Measurements from ENCODE around the gene OPN1LW.
"Not testable (repeated sequence)": the region's sequence is repeated elsewhere in the genome, so short reads cannot be mapped to it uniquely, and the experiment has no call there.

OPN1LW gene

GRCh38 chrX:154135458-154136229, 8.4 kb upstream of the OPN1LW start:
- DNase-seq = no peak

GRCh38 chrX:154136627-154137161, 7.3 kb upstream of the OPN1LW start:
- DNase-seq = no peak

GRCh38 chrX:154138857-154139256, 5.2 kb upstream of the OPN1LW start:
- no peak for DNase-seq

- DNase-seq = no peak
Measured at GRCh38 chrX:154140206-154140605, 3.8 kb upstream of the OPN1LW start.

GRCh38 chrX:154140742-154141141, 3.3 kb upstream of the OPN1LW start:
- DNase-seq = no peak

GRCh38 chrX:154142386-154142785, 1.7 kb upstream of the OPN1LW start:
- no peak for DNase-seq

- DNase-seq = no peak
Measured at GRCh38 chrX:154142950-154143745, 895 bp upstream of the OPN1LW start.

- DNase-seq = not testable (repeated sequence)
Measured at GRCh38 chrX:154151030-154151429, 7.0 kb downstream of the OPN1LW start.

- DNase-seq = not testable (repeated sequence)
Measured at GRCh38 chrX:154156221-154156620, 12.2 kb downstream of the OPN1LW start.

GRCh38 chrX:154157207-154157606, 13.2 kb downstream of the OPN1LW start:
- not testable (repeated sequence) for DNase-seq

GRCh38 chrX:154159345-154159744, 15.3 kb downstream of the OPN1LW start:
- DNase-seq = not testable (repeated sequence)

- not testable (repeated sequence) for DNase-seq
Measured at GRCh38 chrX:154164902-154165301, 20.9 kb downstream of the OPN1LW start.

GRCh38 chrX:154168384-154168783, 24.3 kb downstream of the OPN1LW start:
- not testable (repeated sequence) for DNase-seq

- DNase-seq = not testable (repeated sequence)
Measured at GRCh38 chrX:154172535-154172943, 28.5 kb downstream of the OPN1LW start.

GRCh38 chrX:154174356-154174755, 30.3 kb downstream of the OPN1LW start:
- DNase-seq = not testable (repeated sequence)

- not testable (repeated sequence) for DNase-seq
Measured at GRCh38 chrX:154182296-154182695, 38.3 kb downstream of the OPN1LW start, which contains the start of gene OPN1MW. Gene OPN1MW (plus strand): TSS chrX:154182596. CDS start chrX:154182678, 82 bp downstream.

GRCh38 chrX:154183794-154184193, 39.8 kb downstream of the OPN1LW start:
- not testable (repeated sequence) for DNase-seq

GRCh38 chrX:154192846-154193245, 48.8 kb downstream of the OPN1LW start:
- DNase-seq = not testable (repeated sequence)

GRCh38 chrX:154194316-154194715, 50.3 kb downstream of the OPN1LW start:
- not testable (repeated sequence) for DNase-seq

- DNase-seq = not testable (repeated sequence)
Measured at GRCh38 chrX:154196466-154196865, 52.4 kb downstream of the OPN1LW start.

Measured in NCI-H1417 treated with DMSO at 0.1 percent for 48 hours (cell line).